Stomach (tissue), 4 donors: ENCODE results near the gene COPS2.

Experiments
- POLR2A ChIP-seq, 4 donors: fragments of 450-650 bp; IDR thresholded peaks; one replicate each; pipeline ENCODE4 v1.6.1; 2016; ENCODE audit warnings: antibody characterized with exemption in 4 of 4, control low read depth in 2 of 4, mild to moderate bottlenecking in 1 of 4, moderate library complexity in 1 of 4
- POLR2AphosphoS5 ChIP-seq, 3 donors: sonication (generic); formaldehyde crosslinking; IDR thresholded peaks; one replicate each; pipeline ENCODE4 v1.6.1; 2016; ENCODE audit warnings: antibody characterized with exemption in 3 of 3
- TF ChIP-seq, protein P1 (sequence below), 7 experiments: fragments of 450-650 bp in 4 of 7; fragments of 200-600 bp in 3 of 7; sonication (generic) in 3 of 7; IDR thresholded peaks; one replicate each; pipeline ENCODE4 v1.5.1; 2016 to 2019; ENCODE audit warnings: antibody characterized with exemption in 7 of 7, control low read depth in 2 of 7, mild to moderate bottlenecking in 1 of 7

DNA sequence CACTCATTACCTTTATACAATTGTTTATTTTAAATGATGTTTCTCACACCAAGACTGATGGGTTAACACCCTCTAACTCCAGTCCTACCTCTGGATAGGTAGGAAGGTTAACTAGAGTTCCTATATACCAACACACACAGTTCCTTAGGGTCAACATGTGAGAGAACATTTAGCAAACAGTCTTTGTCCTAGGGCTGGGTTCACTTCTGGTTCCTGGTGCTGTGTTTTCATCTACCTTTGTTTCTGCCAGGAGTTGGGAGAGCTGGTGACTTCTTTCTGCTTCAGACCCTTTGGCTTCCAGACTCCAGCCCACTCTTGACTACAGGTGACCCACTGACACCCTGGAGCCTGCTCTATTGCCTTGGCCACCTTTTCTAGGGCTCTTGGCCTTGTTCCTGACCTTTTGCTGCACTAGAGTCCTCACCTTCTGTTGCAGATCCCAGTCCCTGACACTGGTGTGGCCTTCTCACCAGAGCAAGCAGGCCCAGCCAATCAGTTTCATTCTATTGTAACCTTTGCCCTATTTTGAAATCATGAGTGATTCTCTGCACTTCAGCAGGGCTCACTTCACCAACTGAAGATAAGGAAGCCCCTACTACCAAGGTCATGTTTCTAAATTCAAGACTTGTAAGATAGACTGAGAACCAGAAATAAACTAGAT lies 59.2 kb downstream of the COPS2 start:
- TF ChIP-seq, protein P1, sequence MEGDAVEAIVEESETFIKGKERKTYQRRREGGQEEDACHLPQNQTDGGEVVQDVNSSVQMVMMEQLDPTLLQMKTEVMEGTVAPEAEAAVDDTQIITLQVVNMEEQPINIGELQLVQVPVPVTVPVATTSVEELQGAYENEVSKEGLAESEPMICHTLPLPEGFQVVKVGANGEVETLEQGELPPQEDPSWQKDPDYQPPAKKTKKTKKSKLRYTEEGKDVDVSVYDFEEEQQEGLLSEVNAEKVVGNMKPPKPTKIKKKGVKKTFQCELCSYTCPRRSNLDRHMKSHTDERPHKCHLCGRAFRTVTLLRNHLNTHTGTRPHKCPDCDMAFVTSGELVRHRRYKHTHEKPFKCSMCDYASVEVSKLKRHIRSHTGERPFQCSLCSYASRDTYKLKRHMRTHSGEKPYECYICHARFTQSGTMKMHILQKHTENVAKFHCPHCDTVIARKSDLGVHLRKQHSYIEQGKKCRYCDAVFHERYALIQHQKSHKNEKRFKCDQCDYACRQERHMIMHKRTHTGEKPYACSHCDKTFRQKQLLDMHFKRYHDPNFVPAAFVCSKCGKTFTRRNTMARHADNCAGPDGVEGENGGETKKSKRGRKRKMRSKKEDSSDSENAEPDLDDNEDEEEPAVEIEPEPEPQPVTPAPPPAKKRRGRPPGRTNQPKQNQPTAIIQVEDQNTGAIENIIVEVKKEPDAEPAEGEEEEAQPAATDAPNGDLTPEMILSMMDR (IDR thresholded peaks at IDR 0.05), result no peak
- no peak for TF ChIP-seq POLR2A (IDR thresholded peaks at IDR 0.05)
- TF ChIP-seq POLR2AphosphoS5 (IDR thresholded peaks at IDR 0.05), result no peak
